ENCODE results near the gene CFAP43.

- TF ChIP-seq POLR2A (IDR thresholded peaks at IDR 0.05) (no peak), CTCF (IDR thresholded peaks at IDR 0.05 in 4 of 5, conservative IDR thresholded peaks at IDR 0.05 in 1 of 5) (no peak)
Observed at GRCh38 chr10:104253606-104254410, 21.6 kb upstream of the CFAP43 start.

Data from gastrocnemius medialis (tissue), 4 donors.